Inflammatory macrophage treated with lipopolysaccharide for 1 hour (primary cell): ENCODE measurements around the gene TNS1.
A peak's percentile ranks its signal among the peaks of the same experiment; 100 is the strongest.

ENCODE experiments used
- DNase-seq, 2 donors: peaks; one replicate each; pipeline ENCODE4 v3.0.0-alpha.2; 2020 to 2022

The TNS1 gene

DNA sequence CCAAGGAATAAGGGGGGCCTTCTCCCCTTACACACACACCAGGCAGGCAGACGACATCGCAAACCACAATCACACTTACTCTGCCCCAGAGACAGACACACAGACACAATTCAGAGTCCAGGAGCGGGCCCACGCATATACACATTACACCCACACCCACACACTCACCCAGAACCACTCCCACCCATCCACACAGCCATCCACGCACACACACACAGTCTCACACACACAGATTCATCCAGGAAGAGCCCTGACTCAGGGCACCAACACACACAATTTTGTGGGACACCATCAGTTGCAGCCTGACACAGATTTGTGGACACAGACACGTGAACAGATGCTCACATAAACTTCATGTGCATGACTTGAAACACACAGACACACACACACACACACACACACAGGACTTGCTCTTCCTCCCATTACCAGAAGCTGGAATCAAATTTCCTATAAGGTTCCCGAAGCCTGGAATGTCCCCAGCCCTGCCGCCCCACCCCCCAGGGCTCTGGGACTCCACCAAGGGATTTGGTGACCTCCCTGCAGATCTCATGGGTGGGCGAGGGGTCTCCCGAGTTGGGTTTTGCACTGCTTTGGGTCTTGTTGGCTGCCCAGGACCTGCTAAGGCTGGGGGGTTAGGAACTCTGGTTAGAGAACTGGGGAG lies 23.5 kb downstream of the TNS1 start:
- DNase-seq = no peak

DNA sequence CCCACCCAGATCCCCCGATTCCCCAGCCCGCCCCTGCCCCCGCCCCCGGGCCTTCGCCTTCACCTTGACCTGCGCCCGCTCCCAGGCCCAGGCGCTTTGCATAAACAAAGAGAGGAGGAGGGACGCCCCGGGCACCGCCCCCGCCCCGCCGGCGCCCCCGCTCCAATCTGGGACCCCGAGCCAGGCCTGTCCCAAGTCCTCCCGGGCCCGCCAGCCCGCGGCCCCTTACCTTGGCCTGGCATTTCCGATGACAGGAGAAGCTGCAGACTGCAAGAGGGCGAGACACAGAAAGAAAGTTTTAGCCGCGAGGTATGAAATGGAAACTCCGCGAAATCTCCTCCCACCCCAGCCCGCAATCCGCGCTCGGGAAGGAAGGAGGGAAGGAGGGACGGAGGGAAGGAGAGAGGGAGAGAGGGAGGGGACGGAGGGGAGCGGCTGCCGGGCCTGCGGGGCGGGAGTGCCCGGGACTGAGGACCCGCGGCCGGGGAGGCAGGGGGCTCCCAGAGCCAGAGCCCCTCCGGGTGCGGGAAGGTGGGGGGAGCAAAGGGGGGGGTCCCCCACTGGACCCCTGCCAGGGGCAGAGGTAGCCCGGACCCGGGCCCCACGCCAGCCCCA lies 24.2 kb downstream of the TNS1 start:
- DNase-seq = no peak

DNA sequence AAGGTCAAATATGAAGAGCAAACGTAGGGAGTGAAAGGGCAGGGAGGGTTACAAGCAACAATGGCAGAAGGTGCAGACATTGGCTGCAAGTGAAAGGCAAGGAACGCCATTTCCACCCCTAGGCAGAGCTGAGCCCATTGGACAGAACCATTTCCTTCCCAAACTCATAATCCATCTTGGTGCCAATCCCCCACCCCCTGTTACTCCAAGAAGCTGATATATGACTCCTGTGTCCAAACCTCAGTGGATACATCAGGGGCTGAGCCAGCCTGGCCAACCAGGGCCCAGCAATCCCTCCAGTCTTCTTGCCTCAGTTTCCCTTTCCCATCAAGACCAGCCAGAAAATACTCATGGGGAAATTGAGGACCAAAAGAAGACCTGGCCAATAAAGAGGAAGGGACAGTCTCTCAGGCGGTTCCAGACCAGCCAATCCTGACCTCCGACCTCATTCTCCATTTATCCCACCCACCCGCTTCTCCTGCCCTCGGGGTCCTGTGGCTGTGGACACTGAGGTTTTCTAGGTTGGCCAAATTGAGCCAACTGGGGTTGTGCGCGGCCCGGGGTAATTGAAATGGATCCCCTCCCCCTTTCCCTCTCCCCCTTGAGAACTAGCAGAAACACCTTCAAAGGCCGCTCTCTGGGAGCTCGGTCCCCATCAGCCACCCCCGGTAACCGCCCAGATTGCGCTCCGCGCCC lies 24.8 kb downstream of the TNS1 start:
- no peak for DNase-seq

DNA sequence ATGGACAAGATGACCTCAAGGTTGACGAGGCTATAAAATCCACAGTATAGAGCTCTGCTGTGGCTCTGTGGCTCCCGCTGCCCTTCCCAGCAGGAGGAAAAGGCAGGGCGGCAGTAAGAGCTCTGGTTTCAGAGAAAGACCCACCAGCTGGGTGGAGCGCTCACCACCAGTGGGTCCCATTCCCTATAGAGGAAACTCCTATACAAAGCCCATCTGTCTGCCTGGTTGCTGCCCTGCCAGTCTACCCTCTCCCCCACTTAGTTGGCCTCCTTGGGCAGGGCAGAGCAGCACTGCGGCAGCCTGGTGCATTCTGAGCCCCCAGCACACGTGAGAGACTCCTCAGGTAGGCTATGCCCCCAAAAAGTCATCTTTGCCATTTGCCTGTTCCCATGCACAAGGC lies 26.5 kb downstream of the TNS1 start:
- DNase-seq = no peak

DNA sequence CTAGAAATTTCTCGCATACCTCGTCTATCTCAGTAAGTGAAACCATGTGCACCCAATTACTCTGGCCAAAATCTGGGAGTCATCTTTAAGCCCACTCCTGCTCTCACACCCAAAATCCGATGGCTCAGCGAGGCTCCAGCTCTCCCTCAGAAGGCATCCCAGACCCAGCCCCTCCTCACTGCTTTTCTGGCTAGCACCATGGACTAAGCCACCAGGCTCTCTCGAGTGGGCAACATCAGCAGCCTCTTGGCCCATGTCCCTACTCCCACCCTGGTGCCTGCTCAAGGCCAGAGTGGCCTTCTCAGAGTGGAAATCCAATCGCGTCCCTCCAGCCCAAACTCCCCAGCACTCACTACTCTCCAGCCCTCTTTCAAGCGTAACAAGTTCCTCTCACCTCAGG lies 27.2 kb downstream of the TNS1 start:
- DNase-seq = no peak

DNA sequence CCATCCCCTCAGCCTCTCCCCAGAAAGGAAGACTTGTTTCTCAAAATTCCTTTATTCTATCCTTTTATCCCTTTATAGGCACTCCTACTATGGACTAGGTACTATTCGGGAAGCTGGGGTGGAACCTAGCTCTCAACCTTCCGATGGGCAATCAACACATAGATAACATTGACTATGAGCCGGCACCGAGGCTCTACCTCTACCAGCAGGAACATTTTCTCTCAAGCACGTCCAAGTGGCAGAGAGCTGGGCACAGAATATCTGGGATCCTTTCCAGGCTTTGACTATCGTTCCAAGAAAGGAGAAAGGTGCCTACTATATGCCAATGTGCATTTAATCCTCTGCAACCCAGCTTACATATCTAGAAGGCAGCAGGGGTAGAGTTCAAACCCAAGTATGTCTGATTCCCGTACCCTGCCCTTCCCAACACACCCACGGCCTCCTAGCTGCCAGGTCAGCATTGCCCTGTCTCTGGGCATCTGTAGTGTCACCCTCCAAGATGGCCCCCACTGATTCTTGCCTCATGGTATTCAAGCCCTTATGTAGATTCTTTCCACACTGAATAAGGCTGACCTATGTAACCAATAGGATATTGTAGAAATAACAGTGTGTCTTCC lies 28.3 kb downstream of the TNS1 start:
- no peak for DNase-seq

DNA sequence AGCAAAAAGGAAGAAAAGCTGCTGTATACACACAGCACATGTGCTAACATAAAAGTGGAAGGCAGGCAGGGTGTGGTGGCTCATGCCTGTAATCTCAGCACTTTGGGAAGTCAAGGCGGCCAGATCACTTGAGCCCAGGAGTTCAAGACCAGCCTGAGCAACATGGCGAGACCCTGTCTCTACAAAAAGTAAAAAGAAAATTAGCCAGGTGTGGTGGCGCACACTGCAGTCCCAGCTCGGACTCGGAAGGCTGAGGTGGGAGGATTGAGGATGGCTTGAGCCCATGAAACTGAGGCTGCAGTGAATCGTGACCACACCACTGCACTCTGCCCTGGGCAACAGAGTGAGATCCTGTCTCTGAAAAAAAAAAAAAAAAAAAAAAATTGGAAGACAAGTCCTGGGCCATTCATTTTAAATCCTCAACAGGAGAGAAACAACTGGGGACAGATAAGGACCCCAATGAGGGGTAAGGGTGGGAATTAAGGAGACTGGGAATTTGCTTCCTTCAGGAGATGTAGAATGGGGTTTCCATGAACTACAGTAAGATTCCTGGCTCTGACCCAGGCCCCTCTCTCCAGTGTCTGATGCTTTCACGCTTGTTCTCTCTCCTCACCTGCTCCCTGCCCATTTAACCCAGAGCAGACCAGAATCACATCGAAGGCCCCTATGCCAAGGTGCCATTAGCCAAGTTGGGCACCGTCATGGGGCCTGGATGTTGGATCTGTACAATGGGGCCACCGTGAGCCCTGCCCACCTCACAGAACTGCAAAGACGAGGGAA lies 29.6 kb downstream of the TNS1 start:
- DNase-seq = no peak

DNA sequence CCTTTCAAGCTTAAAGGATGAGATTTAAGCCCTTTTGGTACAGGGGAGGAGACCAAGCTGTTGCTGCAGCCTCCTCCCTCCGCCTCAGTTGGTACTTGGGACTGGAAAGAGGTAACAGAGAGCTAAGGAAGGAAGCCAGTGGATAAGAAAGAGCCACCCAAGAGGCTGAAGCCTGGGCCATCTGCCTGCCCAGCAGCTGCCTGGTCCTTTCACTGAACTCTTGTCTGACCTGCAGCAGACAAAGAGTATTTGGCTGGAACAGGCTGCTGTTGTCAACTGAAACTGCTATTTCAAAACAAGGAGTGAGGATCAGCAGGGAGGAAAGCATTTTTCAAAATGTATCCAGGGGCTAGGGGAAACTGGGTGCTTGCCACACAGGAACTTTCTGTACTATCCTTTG lies 30.3 kb downstream of the TNS1 start:
- DNase-seq = no peak

DNA sequence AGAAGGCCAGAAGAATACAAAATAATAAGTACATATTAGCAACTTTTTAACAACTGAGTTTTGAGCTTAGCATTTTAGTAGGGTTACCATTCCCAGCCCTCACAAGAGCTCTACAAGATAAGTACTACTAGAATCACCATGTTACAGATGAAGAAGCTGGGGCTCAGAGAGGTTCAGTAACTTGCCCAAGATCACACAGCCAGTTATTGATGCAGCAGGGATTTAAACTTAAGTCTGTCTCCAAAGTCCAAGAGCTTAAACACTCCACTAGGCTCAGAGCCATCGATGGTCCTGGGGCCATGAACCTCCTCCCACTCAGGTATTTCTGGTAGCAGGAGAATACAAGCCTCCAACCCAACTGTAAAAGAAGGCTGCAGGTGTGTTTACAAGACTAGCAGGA lies 30.8 kb downstream of the TNS1 start:
- DNase-seq = no peak

DNA sequence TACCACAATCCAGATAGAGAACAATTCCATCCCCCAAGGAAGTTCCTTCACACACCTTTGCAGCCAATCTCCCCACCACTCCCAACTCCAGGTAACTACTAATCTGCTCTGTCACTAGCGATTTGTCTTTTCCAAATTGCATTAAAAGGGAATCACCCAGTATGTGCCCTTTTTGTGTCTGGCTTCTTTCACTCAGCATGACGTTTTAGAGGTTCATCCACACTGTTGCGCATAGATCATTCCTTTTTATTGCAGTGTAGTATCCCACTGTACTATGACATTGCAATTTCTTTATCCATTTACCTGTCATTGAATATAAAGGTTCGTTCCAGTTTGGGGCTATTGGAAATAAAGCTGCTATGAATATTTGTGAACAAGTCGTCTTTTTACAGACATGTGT lies 31.6 kb downstream of the TNS1 start:
- DNase-seq = no peak

DNA sequence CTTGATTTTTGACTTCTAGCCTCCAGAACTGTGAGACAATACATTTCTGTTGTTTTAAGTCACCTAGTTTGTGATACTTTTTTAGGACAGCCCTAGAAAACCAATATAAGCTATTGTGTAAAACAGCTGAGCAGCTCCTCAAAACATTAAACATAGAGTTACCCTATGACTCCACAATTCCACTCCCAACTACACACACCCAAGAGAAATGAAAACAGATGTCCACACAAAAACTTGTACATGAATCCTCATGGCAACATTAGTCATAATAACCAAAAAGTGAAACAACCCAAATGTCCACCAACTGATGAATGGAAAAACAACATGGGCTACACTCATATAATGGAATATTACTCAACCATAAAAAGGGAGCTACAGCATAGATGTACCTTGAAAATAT lies 32.6 kb downstream of the TNS1 start:
- DNase-seq = no peak

DNA sequence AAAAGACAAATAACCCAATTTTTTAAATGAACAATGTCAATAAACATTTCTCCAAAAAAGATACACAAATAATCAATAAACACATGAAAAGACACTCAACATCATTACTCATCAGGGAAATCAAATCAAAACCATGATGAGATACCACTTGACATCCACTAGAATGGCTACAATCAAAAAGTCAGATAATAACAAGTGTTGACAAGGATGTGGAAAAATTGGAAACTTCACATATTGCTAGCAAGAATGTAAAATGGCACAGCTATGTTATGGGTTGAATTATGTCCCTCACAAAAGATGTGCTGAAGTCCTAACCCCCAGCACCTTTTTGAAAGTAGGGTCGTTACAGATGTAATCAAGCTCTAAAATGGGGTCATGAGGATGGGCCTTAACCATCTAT lies 33.2 kb downstream of the TNS1 start:
- no peak for DNase-seq

DNA sequence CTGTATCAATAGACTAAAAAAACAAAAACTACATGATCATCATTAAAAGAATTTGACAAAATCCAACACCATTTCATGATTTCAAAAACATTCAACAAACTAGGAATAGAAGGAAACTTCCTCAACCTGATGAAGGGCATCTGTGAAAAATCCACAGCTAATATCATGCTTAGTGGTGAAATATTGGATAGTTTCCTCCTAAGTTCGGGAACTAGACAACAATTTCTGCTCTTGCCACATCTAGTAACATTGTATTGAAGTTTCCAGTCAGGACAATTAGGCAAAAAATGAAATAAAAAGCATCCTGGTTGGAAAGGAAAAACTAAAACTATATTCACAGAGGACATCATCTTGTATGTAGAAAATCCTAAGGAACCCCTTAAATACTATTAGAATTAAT lies 34.8 kb downstream of the TNS1 start:
- DNase-seq = peak; percentile 32 to 55

DNA sequence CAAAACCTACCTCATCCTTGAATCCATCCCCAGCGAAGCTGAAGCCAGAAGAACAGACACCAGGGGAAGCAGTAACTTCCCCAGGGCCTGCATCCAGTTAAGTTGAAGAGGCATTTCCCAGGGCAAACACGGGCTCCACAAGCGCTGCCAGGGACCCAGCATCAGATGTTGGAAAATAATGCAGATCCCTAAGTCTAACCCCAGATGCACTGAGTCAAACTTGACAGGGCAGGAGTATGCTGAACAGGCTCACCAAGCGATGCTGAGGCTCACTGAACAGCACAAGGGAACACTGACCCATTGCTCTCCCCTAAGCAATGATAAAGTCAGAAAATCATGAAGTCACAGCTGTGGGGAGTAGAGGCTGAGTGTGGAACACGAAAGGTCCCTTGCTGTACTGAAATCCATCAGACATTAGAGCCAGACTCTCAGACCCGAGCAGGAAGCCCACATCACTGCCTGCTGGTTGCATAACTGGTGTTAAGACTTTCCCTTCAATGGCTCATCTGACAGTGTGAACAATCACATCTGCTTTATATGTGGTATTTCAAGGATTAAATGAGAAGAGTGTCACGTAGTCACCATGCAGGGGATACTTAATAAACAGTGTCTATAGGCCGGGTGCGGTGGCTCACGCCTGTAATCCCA lies 36.2 kb downstream of the TNS1 start:
- no peak for DNase-seq

DNA sequence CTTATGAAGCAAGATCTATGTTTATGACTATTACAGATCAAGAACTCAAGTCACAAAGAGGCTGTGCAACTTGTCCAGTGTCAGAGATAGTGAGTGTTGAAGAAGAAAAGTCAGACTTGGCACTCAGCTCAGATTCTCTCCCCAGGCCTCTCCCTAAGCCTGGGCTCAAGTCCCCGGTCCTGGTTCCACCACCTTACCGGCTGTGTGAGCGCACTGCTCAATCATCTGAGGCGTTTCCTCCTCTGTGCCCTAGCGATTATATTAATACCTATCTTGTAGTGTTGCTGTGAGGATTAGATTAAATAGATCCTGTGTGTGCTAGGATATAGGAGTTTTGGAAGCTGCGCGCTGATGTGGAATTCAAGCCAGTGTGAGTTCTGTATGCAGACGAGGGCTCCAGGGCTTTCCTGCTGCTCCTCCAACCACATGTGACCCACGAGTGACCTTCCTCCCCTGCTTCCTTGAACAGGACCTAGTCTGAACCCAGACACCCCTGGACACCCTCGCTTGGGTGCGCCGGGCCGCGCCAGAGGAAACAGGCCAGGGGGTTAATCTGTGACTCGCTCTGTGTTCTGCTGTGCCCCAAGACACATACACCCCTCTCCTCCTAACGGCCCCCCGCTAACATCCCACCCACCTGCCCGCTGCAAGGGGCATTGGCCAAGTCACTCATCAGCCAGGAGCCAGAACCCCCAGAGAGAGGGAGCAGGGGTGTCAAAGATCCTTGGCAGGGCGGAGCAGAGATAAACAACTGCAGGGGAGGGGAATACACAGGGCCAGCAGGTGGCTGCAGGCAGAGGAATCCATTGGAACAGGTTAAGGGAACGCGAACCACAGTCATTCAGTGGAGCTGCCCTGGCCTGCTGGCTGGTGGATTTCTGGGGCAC lies 38.3 kb downstream of the TNS1 start:
- no peak for DNase-seq

DNA sequence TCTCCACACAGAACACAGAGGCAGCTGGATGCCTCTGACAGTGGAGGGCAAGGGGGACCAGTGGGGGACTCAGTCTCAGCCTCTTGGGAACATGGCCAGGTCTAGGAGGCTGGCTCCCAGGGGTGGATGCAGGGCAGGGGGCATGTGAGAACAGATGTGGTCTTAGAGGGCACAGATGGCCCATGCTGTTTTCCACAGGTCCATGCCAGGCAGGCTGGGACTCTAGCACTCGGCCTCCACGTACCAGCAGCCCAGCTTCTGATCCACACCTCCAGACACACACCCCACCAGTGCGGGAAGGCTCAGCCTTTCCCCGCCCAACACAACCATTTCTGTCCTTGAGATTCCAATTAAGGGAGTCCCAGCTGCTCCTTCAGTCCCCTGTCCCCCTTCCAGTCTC lies 42.4 kb downstream of the TNS1 start:
- DNase-seq = no peak

DNA sequence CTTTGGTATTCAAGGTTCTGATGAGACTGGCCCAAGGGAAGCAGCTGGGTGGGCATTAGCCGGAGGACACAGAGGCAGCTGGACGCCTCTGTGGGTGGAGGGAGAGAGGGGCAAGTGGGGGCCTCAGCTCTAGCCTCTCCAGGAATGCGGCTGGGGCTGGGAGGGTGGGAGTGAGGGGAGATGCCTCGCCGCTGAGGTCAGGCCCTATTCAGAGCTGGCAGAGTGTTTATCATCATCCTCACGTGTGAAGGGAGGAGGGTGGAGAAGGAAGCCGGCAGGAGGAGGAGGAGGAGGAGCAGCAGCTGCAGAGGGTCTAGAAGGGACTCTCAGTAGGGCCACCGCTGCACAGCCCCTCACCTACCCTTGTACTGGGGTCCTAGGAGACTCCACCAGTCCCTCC lies 43.1 kb downstream of the TNS1 start:
- DNase-seq = no peak

DNA sequence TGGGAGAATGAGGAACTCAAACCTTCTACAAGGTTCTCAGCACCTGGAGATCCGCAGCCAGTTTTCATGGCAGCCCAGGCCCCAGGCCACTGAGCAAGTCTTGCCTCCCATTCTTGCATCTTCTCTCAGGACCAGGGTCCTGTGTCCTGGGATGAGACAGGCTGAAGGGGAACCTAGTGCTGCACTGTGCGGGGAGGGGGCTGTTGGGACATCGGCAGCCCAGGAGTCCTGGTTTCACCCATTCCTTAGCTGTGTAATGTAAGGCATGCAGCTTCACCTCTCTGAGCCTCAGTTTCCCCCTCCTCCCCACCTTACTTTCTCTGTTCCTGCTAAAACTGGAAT lies 43.9 kb downstream of the TNS1 start:
- DNase-seq = no peak

DNA sequence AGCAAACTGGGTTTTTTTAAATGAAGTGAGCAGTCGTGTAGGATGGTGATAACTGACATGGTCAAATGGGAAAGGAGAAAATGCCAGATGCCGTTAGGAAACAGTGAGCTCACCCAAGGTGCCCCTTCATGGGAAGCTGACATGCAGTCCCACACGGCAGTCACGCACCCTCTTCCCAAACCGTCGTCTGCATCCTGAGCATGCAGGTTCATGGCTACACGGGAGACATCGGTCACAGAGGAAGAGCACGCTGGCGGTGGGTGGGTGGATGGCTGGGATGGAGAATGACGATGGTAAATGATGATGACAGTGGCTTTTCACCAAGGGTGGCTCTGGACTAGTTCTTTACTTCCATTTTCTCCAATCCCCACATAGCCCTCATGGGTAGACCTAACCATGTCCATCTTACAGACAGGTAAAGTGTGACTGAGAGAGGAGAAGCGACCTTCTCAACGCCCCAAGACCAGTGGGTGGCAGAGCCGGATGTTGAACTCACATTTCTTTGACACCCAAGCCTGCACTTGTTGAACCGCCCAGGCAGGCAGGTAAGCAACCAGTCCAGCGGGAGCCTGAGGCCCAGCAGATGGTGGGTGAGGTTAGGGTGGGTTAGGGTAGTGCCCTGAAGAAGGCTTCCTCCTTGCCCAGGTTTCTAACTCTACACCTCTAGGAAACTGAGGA lies 44.5 kb downstream of the TNS1 start:
- DNase-seq = no peak

DNA sequence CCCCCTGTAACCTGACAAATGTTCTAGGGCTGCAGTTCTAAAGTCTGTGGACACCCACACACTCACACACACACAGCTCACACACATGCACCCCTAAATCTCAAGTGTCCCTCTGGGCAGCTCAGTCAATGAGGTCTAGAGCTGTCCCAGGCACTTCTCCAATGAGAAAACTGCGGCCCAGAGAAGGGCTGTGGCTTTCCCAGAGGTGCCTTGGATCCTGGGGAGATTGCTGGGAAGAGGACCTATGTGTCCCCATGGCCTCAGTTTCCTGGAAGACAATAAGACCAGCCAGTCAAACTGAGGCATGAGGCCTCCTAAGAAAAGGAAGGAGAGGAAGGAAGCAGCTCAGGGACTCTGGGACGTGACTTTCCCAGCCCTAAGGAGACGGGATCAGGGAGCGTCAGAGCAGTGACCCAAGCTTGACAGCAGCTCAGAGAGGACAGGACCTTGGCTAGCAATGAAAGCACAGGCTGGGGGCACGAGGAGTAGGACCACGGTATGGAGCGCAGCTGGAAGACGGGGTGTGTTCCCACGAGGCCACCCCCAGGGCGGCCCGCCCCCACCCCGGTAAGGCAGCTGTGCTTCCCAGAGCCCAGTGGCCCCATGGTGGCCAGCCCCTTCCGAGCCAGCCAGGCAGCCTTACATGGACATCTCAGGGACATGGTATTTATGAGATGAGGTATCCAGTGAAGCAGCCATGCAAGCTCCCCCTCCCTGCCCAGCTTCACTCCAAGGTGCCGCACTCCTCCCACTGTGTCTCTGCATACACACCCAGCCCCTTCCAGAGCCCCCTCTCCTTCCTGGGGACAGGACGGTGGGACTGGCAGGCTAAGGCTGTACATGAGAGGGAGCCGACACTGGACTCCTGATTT lies 46.0 kb downstream of the TNS1 start:
- no peak for DNase-seq
